GM12873 (cell line): ENCODE results near the gene MYO16.

Experiments used
- TF ChIP-seq, protein P1 (sequence below): IDR thresholded peaks from 2 replicates; pipeline ENCODE4 v1.5.1; 2012; ENCODE audit warnings: low read depth, mild to moderate bottlenecking, moderate library complexity, low read length, control low read depth; ENCODE audit not compliant: insufficient read depth; ENCODE audit errors: missing control alignments

The MYO16 gene

DNA sequence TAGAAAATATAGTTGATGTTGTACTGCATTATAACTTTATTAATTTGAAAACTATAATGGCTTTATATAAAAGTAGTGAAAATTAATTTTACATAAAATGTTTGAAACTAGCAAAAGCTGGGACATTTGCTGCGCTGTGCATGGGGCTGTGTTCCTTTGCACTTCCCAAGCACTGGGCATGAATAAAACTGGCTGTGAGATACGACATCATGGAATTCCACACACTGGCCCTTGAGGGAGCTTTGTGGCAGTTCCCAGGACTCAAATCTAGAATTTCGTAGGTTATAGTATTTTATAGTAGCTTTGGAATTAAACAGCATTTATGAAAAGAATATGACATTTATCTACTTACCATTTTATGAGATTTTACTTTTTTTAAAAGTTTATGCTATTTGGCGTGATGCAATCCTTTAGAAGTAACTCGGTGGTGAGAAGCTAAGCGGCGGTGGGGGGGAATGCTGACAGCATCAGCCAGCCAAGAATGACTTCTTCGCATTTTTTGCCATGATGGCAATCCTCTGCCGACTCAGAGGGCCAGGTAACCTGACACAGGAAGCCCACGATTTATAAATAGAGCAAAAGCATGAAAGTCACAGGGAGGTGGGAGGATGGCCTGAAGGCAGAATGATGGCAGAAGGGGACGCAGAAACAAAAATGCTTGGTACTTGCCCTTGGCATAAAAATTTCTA, 553.5 kb downstream of the MYO16 start:
- TF ChIP-seq, protein P1, sequence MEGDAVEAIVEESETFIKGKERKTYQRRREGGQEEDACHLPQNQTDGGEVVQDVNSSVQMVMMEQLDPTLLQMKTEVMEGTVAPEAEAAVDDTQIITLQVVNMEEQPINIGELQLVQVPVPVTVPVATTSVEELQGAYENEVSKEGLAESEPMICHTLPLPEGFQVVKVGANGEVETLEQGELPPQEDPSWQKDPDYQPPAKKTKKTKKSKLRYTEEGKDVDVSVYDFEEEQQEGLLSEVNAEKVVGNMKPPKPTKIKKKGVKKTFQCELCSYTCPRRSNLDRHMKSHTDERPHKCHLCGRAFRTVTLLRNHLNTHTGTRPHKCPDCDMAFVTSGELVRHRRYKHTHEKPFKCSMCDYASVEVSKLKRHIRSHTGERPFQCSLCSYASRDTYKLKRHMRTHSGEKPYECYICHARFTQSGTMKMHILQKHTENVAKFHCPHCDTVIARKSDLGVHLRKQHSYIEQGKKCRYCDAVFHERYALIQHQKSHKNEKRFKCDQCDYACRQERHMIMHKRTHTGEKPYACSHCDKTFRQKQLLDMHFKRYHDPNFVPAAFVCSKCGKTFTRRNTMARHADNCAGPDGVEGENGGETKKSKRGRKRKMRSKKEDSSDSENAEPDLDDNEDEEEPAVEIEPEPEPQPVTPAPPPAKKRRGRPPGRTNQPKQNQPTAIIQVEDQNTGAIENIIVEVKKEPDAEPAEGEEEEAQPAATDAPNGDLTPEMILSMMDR, result no peak

DNA sequence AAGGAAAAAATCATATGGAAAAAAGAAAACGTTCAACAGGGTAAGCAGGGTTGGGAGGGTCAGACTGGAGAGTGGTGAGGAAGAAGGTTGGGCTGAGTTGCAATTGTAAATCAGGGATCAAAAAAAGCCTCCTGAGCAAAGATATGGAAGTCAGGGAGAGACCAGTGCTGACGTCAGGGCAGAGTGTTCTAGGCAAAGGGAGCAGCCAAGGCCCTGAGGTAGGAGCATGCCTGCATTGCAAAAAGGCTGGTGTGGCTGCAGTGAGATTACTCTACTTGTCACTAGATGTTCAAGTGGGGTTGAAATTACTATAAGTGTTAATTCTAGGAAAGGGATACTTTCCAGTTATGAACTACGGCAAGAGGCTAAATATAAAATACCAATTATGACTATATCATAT, 562.0 kb downstream of the MYO16 start:
- TF ChIP-seq, protein P1, result no peak

DNA sequence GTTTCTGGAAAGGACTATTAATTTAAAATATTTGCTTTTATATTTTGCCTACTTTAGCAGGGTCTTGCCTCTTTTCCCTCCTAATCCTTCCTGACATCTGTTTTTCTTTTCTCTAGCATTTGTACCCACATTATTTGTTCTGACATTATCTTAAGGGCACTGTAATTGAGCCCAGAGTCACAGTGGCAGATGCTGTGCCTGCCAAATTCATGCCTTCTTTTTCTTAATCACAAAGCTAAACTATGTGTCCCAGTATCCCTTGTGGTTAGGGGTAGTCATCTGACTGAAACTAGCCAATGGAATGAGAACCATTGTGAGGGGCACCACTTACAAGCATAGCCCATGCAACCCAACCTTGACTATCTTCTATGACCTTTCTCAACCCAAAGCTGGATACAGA, 562.9 kb downstream of the MYO16 start:
- TF ChIP-seq, protein P1, result no peak

DNA sequence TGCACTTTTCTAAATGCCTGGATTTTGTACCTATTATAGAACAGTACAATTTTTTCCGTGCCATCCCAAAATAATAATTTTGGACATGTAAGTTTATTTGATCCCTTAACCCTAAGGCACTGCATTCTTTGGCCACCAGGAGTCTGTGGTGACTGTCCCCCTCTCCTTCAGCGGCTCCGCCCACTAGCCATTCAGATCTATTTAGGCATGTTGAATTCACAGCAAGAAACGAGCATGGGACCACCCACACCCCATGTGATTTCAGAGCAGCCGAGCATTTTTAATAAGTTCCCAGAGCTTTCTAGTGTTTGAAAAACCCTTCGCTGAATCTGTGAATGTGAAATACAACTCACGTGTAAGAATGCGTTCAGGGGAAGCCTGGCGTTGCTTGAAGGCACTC, 567.5 kb downstream of the MYO16 start:
- TF ChIP-seq, protein P1, result no peak

DNA sequence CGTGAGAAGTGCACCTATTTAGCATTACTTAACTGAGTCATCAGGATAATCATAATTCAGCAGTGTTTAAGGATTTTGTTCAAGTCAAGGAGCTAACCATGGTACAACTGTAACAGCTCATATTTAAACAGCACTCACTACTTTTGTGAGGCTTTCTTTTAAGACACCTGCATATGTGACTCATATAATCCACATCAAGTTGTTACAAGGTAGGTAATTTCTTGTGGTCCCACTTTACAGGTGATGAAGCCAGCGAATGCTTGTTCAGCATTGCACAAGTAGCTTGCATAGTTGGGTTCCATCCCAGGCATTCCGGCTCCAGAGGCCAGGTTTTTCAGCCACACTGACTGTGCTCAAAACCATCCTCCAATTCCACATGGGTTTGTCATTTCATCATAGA, 569.2 kb downstream of the MYO16 start:
- TF ChIP-seq, protein P1, result no peak

DNA sequence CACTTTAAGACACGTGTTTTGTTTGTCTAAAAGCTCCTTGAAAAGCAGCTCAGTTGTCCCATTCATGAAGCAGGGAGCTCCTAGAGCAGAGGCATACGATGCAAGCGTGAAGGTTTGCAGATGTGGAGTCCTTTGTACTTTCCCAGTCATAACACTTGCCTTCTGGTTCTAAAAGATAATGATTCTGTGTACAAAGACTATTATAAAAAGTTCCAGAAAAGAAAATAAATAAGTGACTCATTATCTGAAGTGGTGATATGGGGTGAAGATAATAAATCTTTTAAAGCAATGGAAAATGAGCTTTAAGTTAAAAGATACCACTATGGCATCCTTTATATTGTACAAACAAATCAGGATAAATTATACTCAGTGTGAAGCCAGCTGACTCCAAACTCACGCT, 569.9 kb downstream of the MYO16 start:
- TF ChIP-seq, protein P1, result no peak

DNA sequence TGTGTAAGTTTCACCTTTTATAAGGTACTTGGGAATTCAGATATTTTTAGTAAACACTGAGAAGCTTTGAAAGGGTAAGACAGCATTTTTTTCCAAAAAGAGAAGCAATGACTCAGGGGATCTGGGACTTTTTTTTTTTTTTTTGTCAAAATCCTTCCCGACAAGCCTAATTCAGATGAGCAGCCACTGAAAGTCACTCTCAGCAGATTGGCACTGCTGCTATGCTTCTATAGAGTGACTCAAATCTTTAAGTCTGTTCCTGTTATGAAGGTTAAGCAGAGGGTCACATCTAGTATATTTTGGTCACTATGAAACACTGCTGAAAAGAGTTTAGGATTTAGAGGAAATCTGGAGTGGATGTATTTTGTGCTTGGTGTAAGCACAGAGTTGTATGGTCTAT, 571.1 kb downstream of the MYO16 start:
- TF ChIP-seq, protein P1, result no peak
